ENCODE data around the gene FRMD4A.

DNA sequence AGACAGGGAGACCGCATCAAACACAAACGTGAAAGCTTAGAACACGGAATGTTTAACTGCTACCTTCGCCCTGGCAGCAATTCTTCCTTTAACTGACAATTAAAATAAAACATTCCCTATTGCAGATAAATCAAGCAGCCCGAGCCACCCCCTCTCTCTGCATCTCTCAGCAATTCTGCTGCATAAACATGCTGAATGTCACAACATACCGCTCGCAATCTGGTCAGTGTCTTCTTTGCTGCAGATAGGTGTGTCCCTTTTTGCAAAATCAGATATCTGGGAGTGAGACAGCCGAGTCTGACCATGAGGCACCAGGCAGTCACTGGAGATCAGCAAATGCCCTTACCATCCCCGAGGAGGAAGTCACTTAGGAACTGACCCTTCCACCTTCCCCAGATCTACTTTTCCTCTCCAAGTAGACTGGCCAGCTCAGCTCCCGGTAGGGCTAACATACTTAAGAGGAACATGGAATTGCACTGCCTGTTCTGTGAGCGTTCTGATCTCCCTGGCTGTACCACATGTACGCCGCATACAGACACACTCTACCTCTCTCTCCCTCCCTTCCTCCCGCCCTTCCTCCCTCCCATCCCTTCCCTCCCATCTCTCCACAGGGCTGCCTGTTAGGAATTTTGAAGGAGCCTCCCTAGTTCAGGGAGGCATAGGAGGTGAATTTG, at the start of gene FRMD4A:
- TF ChIP-seq, protein P1, sequence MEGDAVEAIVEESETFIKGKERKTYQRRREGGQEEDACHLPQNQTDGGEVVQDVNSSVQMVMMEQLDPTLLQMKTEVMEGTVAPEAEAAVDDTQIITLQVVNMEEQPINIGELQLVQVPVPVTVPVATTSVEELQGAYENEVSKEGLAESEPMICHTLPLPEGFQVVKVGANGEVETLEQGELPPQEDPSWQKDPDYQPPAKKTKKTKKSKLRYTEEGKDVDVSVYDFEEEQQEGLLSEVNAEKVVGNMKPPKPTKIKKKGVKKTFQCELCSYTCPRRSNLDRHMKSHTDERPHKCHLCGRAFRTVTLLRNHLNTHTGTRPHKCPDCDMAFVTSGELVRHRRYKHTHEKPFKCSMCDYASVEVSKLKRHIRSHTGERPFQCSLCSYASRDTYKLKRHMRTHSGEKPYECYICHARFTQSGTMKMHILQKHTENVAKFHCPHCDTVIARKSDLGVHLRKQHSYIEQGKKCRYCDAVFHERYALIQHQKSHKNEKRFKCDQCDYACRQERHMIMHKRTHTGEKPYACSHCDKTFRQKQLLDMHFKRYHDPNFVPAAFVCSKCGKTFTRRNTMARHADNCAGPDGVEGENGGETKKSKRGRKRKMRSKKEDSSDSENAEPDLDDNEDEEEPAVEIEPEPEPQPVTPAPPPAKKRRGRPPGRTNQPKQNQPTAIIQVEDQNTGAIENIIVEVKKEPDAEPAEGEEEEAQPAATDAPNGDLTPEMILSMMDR (IDR thresholded peaks at IDR 0.05; ENCODE audit: low read depth, low read length, poor library complexity, severe bottlenecking) = no peak
- TF ChIP-seq EZH2phosphoT487 (IDR thresholded peaks at IDR 0.05; ENCODE audit: borderline replicate concordance, low read length) = no peak
